Activated CD8-positive, alpha-beta memory T cell treated with anti-CD3 and anti-CD28 coated beads, Interleukin-2, amount 50 U/mL, for 48 hours (primary cell): ENCODE results near the gene HIVEP3.

Experiments used
- DNase-seq: peaks from one replicate; pipeline ENCODE4 v3.0.0-alpha.2; 2020

The HIVEP3 gene

DNA sequence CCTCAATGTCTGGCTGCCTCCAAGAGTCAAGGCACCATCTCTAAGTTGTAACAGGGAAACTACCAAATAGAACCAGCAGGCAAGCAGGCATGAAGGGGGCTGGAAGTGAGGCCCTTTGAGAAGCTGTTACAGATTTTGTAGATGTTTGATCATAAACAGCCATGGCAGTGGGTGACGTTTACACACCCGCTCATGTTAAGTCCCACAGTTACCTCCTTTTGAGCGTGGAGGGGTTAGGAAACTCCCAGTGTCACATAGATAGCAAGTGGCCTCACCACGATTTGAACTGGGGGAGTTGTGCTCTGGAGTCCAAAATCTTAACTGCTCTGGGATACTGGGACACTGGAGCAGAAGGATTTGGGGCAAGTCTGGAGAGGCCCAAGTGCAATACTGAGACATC lies 192.4 kb downstream of the HIVEP3 start:
- no peak for DNase-seq

DNA sequence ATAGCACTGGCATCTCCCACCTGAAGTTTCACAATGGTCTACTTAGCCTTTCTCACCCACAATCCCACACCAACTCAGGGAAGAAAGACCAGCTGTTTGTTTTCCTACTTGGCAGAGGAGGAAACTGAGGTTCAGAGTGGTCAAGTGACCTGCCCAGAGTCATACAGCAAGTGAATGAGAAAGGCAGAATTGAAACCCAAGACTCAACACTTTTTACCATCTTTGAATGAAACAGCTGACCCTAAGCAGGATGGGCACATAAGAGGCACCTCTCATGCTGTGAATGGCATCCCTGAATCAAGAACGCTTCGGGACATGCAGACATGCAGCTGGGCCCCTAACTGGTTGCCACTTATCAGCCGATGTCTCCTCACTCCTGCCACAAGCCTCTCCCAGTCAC lies 193.8 kb downstream of the HIVEP3 start:
- DNase-seq = no peak

DNA sequence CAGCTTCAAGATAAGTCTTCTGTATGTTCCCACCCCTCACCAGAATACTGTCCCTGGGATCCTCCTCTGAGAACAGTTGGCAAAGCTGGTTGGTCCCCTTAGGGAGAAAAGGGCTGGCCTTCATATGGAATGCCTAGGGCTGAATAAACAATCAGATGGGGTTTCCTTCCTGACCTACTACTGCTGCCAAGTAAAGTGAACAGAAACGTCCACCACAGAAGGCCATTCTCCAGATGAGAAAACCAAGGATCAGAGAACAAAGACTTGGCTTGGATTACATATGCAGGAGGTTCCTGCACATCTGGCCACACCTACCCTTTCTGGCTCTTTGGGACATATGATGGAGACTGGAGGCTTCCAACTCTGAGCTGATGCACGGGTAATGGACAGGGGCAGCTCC lies 194.5 kb downstream of the HIVEP3 start:
- no peak for DNase-seq

DNA sequence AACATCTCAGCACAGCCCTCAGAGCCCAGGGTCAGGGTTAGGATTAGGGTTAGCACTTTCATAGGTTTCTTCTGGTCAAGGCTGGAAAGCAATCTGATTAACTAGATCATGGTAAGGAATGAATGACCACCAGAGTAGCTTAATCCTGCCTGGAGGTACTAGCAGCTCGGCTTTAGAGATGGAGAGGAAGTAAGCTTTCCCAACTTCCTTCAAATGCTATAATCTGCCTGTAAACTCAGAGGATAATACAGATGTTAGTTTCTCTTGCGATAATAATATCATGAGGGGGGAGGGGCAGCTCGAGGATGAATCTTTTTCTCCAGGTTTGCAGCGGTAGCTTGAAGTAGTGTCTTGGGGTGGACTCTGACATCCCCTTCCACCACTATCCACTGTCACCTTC lies 194.9 kb downstream of the HIVEP3 start:
- no peak for DNase-seq

DNA sequence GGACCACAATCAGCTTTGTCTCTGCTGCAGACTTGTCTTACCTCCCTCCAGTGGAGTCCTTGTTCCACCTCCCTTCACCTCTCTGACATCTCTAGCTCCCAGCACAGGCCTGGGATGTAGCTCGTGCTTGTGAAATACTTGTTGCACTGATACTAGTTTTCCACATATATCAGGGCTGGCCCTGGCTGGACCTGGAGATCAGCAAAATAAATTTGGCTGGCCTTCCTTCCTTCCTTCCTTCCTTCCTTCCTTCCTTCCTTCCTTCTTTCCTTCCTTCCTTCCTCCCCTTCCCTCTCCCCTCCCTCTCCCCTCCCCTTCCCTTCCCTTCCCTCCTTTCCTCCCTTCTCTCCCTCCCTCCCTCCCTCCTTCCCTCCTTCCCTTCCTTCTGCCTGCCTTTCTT lies 196.5 kb downstream of the HIVEP3 start:
- no peak for DNase-seq

DNA sequence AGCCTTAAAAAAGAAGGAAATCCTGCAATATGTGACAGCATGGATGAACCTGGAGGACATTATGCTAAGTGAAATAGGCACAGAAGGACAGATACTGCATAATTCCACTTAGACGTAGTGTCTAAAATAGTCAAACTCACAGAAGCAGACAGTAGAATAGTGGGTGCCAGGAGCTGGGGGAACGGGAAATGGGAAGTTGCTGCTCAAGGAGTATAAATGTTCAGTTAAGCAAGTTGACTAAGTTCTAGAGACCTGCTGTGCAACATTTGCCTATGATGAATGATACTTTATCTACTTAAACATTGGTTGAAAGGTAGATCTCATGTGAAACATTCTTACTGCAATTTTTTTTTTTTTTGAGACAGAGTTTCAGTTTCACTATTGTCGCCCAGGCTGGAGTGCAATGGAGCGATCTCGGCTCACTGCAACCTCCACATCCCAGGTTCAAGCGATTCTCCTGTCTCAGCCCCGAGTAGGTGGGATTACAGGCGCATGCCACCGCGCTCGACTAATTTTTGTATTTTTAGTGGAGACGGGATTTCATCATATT lies 197.8 kb downstream of the HIVEP3 start:
- DNase-seq = no peak

DNA sequence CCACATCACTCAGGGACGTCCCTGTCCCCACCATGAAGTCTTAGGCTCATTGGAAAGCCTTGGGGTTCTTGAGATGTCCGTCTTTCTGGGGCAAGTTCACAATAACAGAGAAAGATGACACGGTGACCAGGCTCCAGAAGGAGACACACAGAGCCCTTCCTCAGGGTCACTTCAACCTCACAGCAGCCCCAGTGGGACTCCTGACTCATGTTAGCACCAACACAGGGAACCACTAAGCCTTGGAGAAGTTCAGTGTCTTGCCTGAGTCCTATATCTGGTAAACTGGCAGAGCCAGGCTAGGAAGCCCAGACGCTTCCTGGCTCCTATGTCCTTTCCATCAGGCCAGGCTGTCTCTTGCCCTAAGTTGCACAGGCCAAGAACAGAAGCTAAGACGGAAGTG lies 199.1 kb downstream of the HIVEP3 start:
- no peak for DNase-seq

DNA sequence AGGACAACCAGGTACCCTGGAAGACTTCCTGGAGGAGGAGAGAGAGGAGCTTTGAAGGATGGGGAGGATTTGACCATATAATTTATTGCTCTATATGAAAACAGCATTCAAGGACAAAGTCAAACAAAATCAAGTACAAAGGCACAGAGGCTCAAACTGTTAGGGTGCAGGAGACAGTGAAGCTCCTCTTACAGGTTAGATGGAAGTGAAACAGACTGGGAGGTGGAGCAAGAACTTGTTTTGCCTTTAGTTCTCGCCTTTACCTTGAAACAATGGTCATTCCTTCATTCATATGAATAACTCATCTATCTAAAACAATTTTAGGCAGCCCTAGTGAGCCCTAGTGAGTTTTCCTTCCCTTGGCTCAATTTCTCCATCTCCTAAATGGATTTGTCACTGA lies 199.6 kb downstream of the HIVEP3 start:
- no peak for DNase-seq

DNA sequence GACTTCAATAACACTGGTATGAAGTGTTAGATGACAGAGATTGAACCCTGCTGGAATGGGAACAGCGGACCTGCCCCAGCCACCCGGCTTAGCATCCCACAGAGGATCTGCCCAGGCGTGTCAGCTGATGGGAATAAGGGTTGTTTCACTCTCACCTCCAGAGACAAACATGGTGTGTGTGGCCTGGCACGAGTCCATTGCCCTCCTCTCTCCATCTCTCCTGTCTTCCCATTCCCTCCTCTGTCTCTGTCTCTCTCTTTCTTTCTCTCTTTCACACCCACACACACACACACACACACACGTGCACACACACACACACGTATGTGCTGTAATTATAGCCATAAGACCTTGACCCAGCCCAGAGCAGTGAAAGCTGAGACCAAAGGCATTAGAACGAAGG lies 200.2 kb downstream of the HIVEP3 start:
- DNase-seq = no peak

DNA sequence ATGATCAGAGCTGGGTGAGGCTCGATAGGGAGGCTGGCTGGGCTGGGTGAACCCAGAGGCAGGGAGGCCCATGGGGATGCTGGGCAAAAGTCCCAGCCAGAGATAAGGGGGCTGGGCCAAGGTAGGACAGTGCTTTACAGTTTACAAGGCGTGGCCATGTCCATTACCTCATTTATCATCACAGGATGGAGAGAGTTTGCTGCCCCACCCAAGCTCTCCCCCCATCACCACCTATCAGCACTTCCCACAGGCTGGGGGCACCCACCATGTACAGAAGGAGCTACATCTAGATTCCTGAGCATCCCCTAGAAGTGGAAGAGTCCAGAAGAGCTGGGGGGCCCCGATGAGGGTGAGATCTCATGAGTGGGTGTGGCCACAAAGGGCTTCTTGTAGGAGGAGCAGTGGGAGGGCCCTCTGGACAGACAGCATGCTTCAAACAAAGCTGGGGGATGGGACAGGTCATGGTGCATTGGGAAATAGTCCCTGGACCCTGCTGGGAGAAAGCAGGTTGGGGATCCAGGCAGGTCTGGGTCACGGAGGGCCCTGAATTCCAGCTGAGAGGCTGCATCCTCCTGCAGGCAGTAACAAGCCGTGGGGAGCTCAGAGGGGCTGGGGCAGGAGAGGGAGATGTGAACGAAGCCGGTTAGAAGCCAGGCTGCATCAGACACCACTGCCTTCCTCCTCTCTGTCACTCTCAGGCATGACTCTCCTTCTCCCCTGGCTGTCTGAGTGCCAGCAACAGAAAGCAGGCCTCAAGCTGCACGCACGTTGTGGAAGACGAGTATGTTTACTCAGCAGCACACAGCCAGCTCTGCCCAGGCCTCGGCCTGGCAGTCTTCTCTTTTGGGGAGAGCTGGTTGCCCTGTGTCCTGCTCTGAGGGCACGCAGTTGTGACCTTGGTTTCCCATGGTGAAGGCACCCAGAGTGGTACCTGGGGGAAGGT lies 202.3 kb downstream of the HIVEP3 start:
- DNase-seq = no peak

DNA sequence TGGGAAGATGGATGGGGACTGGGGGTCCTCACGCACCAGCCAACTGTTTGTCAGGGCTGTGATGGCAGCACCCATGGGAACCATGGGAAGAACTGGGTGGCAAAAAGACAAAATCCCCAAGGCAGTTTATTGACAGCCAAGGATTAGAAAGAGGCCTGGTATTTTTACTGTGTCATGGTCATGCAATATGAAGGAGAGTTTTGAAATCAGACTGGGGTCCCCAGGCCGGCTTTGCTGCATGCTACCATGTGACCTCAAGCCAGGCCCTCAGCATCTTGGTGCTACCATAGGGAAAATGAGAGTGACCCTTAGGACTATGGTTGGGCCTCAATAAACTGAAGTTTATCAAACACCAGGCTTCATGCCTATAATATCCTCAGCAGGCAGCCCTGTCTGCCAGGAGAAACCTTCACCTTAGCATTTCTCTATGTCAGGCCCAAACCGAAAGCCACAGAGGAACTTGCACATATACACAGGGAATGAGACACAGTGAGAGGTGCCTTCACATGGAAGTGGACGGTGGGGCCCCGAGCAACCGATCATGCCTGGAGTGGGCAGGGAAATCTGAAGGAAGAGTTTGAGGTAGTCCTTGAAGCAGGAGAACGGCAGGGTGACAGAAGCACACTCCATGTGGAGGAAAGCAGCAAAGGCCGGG lies 203.2 kb downstream of the HIVEP3 start:
- DNase-seq = no peak

DNA sequence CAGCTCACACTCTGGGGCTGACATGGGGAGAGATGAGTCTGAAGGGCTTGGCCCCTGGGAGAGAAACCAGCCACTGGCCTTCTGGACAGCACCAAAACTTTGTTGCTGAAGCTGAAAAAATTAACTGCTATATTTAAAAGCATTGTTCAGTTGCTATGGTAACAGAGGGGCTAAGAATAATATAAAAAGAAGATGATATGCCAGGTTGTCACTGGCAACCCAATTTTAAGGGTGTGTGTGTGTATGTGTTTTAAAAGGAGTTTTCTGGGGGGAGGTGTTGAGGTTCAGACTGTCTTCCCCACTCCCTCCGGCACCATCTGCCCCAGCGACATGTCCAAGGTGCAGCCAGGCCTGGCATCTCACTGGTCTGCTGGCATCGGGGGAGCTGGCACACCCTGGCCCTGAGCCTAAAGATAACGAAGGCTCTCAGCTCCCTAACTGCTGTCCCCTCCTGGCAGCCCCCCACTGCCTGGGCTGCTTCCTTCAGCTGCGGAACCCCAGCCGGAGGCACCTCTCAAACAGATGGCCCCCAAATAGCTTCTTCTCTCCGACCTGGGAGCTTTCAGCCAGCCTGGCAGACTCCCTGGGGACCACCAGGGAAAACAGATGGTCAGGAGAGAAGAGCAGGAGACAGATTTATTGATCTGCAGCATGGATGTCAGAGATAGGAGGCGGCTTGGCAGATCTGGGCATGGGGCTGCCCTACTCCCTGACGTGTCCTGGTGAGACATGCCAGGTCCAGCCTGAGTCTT lies 203.9 kb downstream of the HIVEP3 start:
- no peak for DNase-seq

DNA sequence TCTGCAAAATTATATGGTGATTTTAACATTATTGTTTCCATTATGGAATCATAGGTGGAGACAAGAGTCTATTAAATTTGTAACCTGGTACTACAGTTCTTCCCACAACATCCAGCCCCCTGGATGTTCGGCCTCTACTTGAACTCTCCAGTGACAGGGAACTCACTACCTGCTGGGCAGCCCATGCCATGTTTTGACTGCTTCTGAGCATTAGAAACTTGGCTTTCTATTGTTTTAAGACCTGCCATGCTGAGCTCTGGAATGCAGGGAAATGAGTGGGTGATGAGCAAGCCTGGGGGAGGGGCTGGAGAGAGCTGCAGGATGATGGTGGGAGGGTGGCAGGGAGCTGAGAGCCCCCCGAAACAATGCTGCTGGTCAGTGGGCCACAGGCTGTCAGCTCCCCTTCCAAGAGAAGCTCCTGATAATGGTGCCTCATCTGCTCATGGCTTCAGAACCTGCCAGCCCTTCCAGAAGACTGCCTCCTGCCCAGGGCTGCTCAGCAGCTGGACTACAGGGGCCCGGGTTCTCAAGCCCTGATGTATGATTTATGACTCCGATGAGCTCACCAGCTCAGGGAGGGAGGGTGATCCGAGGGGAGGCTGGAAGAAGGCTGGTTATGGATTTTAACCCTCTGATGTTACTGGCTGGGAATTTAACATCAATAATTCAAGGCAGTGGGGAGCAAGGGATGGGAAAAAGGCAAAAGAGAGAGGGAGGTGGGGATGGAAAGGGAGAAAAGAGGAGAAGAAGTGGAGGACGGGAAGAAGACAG lies 205.0 kb downstream of the HIVEP3 start:
- no peak for DNase-seq

DNA sequence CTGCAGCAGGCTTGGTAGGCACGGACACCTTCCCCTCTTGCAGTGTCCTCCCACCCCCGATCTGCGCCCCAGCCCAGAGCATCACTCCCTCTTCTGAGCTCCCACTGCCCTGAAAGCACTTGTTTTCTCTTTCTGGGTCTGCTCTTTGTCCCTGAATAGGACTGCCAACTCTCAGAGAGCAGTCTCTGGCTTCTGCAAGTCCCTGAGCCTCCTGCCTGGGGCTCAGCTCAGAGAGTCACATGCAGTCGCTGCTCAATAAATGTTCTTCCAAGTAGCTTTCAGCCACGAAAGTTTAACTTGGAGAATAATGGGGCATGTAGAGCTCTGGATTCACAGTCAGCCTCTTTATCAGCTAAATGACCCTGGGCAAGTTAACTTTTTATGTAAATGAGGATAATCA lies 205.6 kb downstream of the HIVEP3 start:
- DNase-seq = no peak

DNA sequence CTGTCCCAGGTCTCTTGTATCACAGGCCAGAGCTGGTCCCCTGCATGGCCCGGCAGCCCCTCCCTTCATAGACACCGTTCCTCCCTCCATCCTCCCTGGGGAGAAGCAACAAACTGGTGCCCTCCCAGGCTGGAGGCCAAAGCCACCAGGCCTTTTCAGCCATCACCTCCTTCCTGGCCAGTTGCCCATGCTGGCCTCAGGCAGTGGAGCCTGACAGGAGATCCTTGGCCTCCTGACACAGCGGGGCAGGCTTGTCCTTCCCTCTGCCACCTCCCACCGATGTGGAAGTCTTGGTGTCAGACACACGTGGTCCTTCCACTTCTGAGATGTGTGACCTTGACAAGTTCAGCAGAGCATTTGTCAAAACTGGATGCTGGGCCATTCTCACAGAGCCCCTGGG lies 206.0 kb downstream of the HIVEP3 start:
- no peak for DNase-seq

DNA sequence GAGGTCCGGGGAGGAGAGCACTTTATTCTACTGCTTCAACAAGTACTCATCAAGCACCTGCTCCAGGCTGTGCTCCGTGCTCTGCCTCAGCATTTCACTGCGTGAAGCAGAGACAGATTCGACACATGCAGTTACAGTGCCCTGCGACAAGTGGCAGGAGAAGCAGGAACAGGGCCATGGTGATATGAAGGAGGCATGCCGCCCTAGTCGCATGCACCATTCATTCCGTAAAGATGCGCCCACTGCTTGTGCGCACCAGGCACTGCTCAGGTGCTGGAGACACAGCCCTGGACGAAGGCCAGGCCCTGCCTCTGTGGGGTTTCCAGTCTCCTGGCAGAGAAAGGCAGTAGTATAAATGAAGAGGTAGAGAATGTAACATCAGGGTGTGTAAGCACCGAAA lies 206.6 kb downstream of the HIVEP3 start:
- no peak for DNase-seq

DNA sequence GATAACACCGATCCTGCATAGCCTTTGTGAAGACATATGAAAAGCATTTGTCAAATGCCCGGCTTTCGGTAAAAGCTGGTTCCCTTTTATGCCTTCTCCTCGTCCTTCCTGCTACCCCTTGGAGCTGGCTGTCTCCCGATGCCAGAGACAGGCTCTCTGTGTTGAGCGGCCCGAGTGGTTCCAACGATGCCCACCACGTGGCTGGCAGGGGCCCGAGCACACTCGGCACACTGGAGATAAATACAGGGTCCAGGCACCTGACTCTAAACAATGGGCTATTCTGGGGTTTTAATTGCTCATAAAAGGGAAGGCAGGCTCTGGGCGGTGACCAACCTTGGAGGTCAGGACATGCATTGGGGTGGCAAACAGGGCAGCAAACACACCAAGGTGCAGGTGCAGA lies 207.1 kb downstream of the HIVEP3 start:
- DNase-seq = no peak

DNA sequence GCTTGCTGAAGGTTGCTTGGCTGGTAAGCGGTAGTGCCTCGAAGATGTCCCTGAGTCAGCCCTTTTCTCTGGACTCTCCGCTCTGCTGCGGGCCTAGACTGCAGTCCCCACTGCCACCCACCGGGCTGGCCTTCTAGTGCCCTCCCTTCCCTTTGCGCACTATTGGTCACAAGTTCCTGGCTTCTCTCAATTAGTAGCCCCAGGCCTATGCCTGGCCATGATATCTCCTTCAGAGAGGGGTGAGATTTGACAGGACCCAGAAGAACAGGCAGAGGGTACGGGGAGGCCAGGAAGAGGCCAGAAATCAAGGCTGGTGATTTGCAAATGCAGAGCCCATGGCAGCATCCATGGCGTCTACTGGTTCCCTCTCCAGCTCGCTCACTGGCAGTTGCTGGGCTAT lies 207.7 kb downstream of the HIVEP3 start:
- DNase-seq = no peak

DNA sequence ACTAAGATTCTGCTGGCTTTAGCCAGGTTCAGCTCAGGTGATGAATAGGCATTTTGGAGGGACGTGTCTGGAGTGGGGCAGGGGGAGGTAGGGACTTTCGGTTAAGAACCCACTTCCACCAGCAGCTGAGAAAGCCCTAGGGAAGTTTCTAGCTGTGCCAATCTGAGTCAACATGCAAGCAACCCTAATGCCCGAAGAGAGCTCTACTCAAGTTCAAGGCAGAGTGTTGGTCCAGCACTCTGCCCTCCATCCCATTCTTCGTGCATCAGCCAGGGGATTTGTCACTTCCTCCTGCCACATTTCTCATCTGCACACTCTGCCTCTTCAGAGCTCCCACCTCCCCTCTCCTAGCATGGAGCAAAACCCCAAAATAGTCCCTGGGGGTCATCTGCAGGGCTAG lies 208.8 kb downstream of the HIVEP3 start:
- no peak for DNase-seq

DNA sequence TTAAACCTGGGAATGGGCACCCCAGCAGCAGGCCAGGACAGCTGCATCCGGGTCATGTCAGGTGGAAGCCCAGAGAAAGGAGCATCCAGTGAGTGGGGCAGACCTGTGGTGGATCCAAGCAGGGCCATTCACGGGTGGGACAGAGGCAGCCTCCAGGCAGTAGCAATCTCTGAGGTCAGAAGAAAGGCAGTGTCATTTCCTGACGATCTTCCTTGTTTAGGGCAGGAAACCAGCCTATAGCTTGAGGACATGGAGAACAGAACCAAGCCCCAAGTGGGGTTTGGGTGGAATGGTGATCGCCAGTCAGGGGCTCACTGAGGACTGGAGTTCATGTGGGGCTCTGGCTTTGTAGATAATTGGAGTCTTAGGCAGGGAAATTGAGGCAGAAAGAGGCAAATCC lies 209.4 kb downstream of the HIVEP3 start:
- DNase-seq = no peak

DNA sequence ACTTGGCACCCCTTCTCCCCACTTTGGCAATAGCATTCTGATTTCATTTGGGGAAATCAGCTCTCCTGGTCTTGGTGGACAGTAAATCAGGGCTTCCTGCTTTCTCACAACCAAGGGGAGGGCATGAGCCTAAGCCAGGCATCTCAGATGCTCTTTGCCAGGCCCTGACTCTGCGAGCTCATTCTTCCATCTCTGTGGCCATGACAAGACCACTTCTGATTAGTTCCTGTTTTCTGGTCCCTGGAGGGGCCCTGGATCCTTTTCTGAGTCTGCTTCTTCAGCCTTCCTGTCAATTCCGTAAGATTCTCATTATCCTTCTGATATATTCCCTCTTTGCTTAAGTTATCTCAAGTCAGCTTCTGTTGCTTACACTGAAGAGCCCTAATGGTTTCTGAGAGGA lies 210.4 kb downstream of the HIVEP3 start:
- no peak for DNase-seq

DNA sequence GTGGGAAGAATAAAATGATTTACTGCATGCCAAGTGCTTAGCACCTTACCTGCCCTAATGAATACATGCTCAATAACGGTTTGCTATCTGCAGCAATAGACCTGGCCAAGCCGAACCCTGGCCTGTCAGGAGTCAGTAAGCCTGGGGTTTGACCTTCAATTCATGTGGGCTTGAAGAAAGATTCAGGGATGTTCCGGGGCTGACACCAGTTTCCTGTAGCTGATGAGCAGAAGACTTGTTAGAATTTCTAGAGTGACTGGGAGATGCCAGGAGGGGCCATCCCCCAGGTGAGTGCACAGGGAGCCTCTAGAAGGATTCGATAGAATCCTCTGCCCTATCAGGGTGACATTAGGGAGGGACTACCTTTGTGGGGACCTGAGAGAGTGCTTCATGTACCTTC lies 210.9 kb downstream of the HIVEP3 start:
- DNase-seq = no peak

DNA sequence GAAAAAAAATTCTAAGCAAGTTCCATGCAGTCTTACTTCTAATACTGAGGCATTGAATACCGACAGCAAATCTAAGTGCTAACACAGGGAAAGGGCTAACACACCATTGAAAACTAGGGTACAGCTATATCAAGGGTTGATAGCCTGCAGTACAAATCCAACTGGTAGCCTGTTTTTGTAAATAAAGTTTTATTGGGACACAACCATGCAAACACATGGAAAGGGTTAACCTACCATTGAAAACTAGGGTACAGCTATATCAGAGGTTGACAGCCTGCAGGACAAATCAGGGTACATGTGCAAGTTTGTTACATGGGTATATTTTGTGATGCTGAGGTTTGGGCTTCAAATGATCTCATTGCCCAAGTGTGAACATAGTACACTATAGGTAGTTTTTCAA lies 212.9 kb downstream of the HIVEP3 start:
- DNase-seq = no peak
